Stimulated activated naive CD4-positive, alpha-beta T cell treated with Interleukin-2 at 50 U/mL for 16 hours (primary cell): ENCODE data around the gene TF.
"Not testable (repeated sequence)": the region's sequence is repeated elsewhere in the genome, so short reads cannot be mapped to it uniquely, and the experiment has no call there.

ENCODE experiments used
- DNase-seq: peaks from one replicate; lab custom pipeline; 2025; lab: John Stamatoyannopoulos, UW

The TF gene

GRCh38 chr3:133745981-133746711 lies at the start of gene TF:
TSS of gene TF (plus strand) at chr3:133746393. CDS start at chr3:133746441, 48 bp downstream.
- no peak for DNase-seq

- no peak for DNase-seq
Observed at GRCh38 chr3:133697960-133698359, 48.2 kb upstream of the TF start.

- no peak for DNase-seq
Observed at GRCh38 chr3:133699467-133699866, 46.7 kb upstream of the TF start.

- no peak for DNase-seq
Observed at GRCh38 chr3:133699903-133700302, 46.3 kb upstream of the TF start.

- no peak for DNase-seq
Observed at GRCh38 chr3:133700351-133700750, 45.8 kb upstream of the TF start.

GRCh38 chr3:133701435-133702358 lies 44.5 kb upstream of the TF start:
- DNase-seq = no peak

GRCh38 chr3:133703915-133704314 lies 42.3 kb upstream of the TF start:
- no peak for DNase-seq

GRCh38 chr3:133706033-133706432 lies 40.2 kb upstream of the TF start:
- DNase-seq = no peak

- no peak for DNase-seq
Observed at GRCh38 chr3:133709139-133709750, 36.9 kb upstream of the TF start.

GRCh38 chr3:133711013-133711412 lies 35.2 kb upstream of the TF start:
- no peak for DNase-seq

- no peak for DNase-seq
Observed at GRCh38 chr3:133712017-133712416, 34.2 kb upstream of the TF start.

GRCh38 chr3:133713347-133713746 lies 32.8 kb upstream of the TF start:
- no peak for DNase-seq

- DNase-seq = no peak
Observed at GRCh38 chr3:133717424-133717823, 28.8 kb upstream of the TF start.

- DNase-seq = no peak
Observed at GRCh38 chr3:133722935-133723334, 23.3 kb upstream of the TF start.

- no peak for DNase-seq
Observed at GRCh38 chr3:133730993-133731392, 15.2 kb upstream of the TF start.

- DNase-seq = not testable (repeated sequence)
Observed at GRCh38 chr3:133732231-133732630, 14.0 kb upstream of the TF start.

- no peak for DNase-seq
Observed at GRCh38 chr3:133733226-133733625, 13.0 kb upstream of the TF start.

- no peak for DNase-seq
Observed at GRCh38 chr3:133734305-133734704, 11.9 kb upstream of the TF start.

- DNase-seq = no peak
Observed at GRCh38 chr3:133742351-133743091, 3.7 kb upstream of the TF start.

- no peak for DNase-seq
Observed at GRCh38 chr3:133744241-133744640, 2.0 kb upstream of the TF start.

GRCh38 chr3:133745108-133745507 lies 1.1 kb upstream of the TF start:
- no peak for DNase-seq

- DNase-seq = no peak
Observed at GRCh38 chr3:133746712-133747066, 496 bp downstream of the TF start.
